Skeletal muscle tissue (tissue), 4 donors: ENCODE measurements around the gene VEGFA. TPM values are rescaled to one million over a fixed set of nuclear protein-coding genes. Genes with fewer than 3 reads are reported as not detected.

Source experiments
- H3K27ac ChIP-seq: one replicate; pipeline ENCODE4 v1.7.0; 2013; ENCODE audit warnings: mild to moderate bottlenecking, low read depth, low read length, inconsistent platforms
- H3K27me3 ChIP-seq, 3 donors: one replicate each; pipeline ENCODE4 v1.7.0; 2013; ENCODE audit warnings: low read length in 3 of 3; ENCODE audit not compliant: control insufficient read depth in 3 of 3, insufficient read depth in 3 of 3
- H3K36me3 ChIP-seq, 3 donors: one replicate each; pipeline ENCODE4 v1.7.0; 2013; ENCODE audit warnings: low read length in 3 of 3; ENCODE audit not compliant: control insufficient read depth in 3 of 3, insufficient read depth in 3 of 3
- H3K4me1 ChIP-seq, 3 donors: one replicate each; pipeline ENCODE4 v1.7.0; 2013; ENCODE audit warnings: low read length in 3 of 3, mild to moderate bottlenecking in 3 of 3; ENCODE audit not compliant: control insufficient read depth in 3 of 3, insufficient read depth in 3 of 3
- H3K4me3 ChIP-seq, 3 donors: one replicate each; pipeline ENCODE4 v1.7.0; 2013; ENCODE audit warnings: low read length in 3 of 3
- H3K9ac ChIP-seq, 3 donors: one replicate each; pipeline ENCODE4 v1.7.0; 2013; ENCODE audit warnings: low read length in 3 of 3, mild to moderate bottlenecking in 3 of 3, moderate library complexity in 2 of 3, low read depth in 1 of 3
- H3K9me3 ChIP-seq, 3 donors: one replicate each; pipeline ENCODE4 v1.7.0; 2013; ENCODE audit warnings: low read length in 3 of 3; ENCODE audit not compliant: control insufficient read depth in 3 of 3
- total RNA-seq: library from RNA; depleted of rRNA; stranded (reverse); fragments of >200 nt; gene quantifications from one replicate; pipeline ENCODE4 v1.2.3, GENCODE V29; 2014
- donor health status: Osteomylitis.

VEGFA gene
- total RNA-seq, 1 donor from 2014 or later = 36.5 TPM

- H3K36me3 ChIP-seq = no peaks in the 10 kb centered on the region
- H3K9me3 ChIP-seq = no peaks in the 10 kb centered on the region
- H3K27ac ChIP-seq = no peak overlapping the region
- no peaks in the 10 kb centered on the region for H3K27me3 ChIP-seq
- H3K9ac ChIP-seq = no peak overlapping the region
- H3K4me3 ChIP-seq = no peak overlapping the region
- H3K4me1 ChIP-seq = peaks cover 20 to 48% (median 42%) of the 10 kb centered on the region in 3 donors
Observed at GRCh38 chr6:43801495-43802181, 31.6 kb downstream of the VEGFA start.

GRCh38 chr6:43803055-43803782 is 33.2 kb downstream of the VEGFA start:
- no peaks in the 10 kb centered on the region for H3K9me3 ChIP-seq
- H3K36me3 ChIP-seq = no peaks in the 10 kb centered on the region
- no peak overlapping the region for H3K4me3 ChIP-seq
- no peak overlapping the region for H3K9ac ChIP-seq
- peaks cover 30 to 48% (median 44%) of the 10 kb centered on the region in 3 donors for H3K4me1 ChIP-seq
- H3K27me3 ChIP-seq = no peaks in the 10 kb centered on the region
- no peak overlapping the region for H3K27ac ChIP-seq

GRCh38 chr6:43803783-43804549 is 34.0 kb downstream of the VEGFA start:
- H3K4me3 ChIP-seq = no peak overlapping the region
- H3K9ac ChIP-seq = no peak overlapping the region
- no peaks in the 10 kb centered on the region for H3K27me3 ChIP-seq
- H3K27ac ChIP-seq = no peak overlapping the region
- no peaks in the 10 kb centered on the region for H3K9me3 ChIP-seq
- peaks cover 24 to 45% (median 41%) of the 10 kb centered on the region in 3 donors for H3K4me1 ChIP-seq
- no peaks in the 10 kb centered on the region for H3K36me3 ChIP-seq

GRCh38 chr6:43804550-43805223 is 34.7 kb downstream of the VEGFA start:
- H3K4me1 ChIP-seq = peaks cover 16 to 42% (median 34%) of the 10 kb centered on the region in 3 donors
- H3K9ac ChIP-seq = no peak overlapping the region
- no peaks in the 10 kb centered on the region for H3K27me3 ChIP-seq
- no peak overlapping the region for H3K4me3 ChIP-seq
- no peaks in the 10 kb centered on the region for H3K9me3 ChIP-seq
- H3K36me3 ChIP-seq = no peaks in the 10 kb centered on the region
- no peak overlapping the region for H3K27ac ChIP-seq

- Histone ChIP-seq H3K27ac (no peak overlapping the region), H3K9ac (no peak overlapping the region)
Observed at GRCh38 chr6:43805699-43806042, 35.7 kb downstream of the VEGFA start.

GRCh38 chr6:43806043-43806757 is 36.2 kb downstream of the VEGFA start:
- peaks cover 15 to 42% (median 34%) of the 10 kb centered on the region in 3 donors for H3K4me1 ChIP-seq
- no peaks in the 10 kb centered on the region for H3K9me3 ChIP-seq
- no peak overlapping the region for H3K4me3 ChIP-seq
- H3K9ac ChIP-seq = peak overlapping the region in 1 of 3 donors; percentile 25
- H3K27me3 ChIP-seq = no peaks in the 10 kb centered on the region
- no peak overlapping the region for H3K27ac ChIP-seq
- no peaks in the 10 kb centered on the region for H3K36me3 ChIP-seq

More at GRCh38 chr6:43805699-43806042, 35.7 kb downstream of the VEGFA start:
- H3K4me1 ChIP-seq = peaks cover 15 to 42% (median 34%) of the 10 kb centered on the region in 3 donors
- no peak overlapping the region for H3K4me3 ChIP-seq
- H3K27me3 ChIP-seq = no peaks in the 10 kb centered on the region
- H3K9me3 ChIP-seq = no peaks in the 10 kb centered on the region
- H3K36me3 ChIP-seq = no peaks in the 10 kb centered on the region

GRCh38 chr6:43806758-43807227 is 36.8 kb downstream of the VEGFA start:
- no peaks in the 10 kb centered on the region for H3K9me3 ChIP-seq
- peak overlapping the region in 2 of 3 donors; percentile 51 to 64 for H3K9ac ChIP-seq
- no peak overlapping the region for H3K4me3 ChIP-seq
- peaks cover 15 to 42% (median 36%) of the 10 kb centered on the region in 3 donors for H3K4me1 ChIP-seq
- H3K27me3 ChIP-seq = no peaks in the 10 kb centered on the region
- peak overlapping the region; percentile 67 for H3K27ac ChIP-seq
- H3K36me3 ChIP-seq = no peaks in the 10 kb centered on the region

- H3K9ac ChIP-seq = peak overlapping the region; percentile 9 to 64 (median 51)
Observed at GRCh38 chr6:43807228-43808061, 37.4 kb downstream of the VEGFA start.

More at GRCh38 chr6:43807228-43808061, 37.4 kb downstream of the VEGFA start:
- H3K27ac ChIP-seq = peak overlapping the region; percentile 67
- no peaks in the 10 kb centered on the region for H3K36me3 ChIP-seq
- H3K9me3 ChIP-seq = no peaks in the 10 kb centered on the region
- H3K4me1 ChIP-seq = peaks cover 15 to 41% (median 36%) of the 10 kb centered on the region in 3 donors
- no peak overlapping the region for H3K4me3 ChIP-seq
- H3K27me3 ChIP-seq = no peaks in the 10 kb centered on the region
